Measurements from ENCODE around the gene C2CD5.

Gene C2CD5

DNA sequence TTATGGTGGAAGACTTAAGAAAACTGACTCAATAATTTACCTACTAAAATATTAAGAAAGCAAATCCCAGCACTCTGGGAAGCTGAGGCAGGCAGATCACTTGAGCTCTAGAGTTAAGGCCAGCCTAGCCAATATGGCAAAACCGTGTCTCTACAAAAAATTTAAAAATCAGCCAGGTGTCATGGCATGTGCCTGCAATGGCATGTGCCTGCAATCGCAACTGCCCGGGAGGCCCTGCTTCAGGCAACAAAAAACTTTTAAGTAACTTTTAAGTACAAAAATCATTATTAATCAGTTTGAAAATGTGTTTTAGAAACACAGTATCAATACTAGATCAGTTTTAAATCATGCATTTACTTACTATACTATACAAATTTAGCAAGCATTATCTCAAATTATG lies 17.5 kb downstream of the C2CD5 start:
- H3K27ac ChIP-seq, result no peak overlapping the region
- no peak for TF ChIP-seq ZFX (IDR thresholded peaks at IDR 0.05; ENCODE audit: borderline replicate concordance)
- TF ChIP-seq, protein P1, sequence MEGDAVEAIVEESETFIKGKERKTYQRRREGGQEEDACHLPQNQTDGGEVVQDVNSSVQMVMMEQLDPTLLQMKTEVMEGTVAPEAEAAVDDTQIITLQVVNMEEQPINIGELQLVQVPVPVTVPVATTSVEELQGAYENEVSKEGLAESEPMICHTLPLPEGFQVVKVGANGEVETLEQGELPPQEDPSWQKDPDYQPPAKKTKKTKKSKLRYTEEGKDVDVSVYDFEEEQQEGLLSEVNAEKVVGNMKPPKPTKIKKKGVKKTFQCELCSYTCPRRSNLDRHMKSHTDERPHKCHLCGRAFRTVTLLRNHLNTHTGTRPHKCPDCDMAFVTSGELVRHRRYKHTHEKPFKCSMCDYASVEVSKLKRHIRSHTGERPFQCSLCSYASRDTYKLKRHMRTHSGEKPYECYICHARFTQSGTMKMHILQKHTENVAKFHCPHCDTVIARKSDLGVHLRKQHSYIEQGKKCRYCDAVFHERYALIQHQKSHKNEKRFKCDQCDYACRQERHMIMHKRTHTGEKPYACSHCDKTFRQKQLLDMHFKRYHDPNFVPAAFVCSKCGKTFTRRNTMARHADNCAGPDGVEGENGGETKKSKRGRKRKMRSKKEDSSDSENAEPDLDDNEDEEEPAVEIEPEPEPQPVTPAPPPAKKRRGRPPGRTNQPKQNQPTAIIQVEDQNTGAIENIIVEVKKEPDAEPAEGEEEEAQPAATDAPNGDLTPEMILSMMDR (IDR thresholded peaks at IDR 0.05), result no peak

DNA sequence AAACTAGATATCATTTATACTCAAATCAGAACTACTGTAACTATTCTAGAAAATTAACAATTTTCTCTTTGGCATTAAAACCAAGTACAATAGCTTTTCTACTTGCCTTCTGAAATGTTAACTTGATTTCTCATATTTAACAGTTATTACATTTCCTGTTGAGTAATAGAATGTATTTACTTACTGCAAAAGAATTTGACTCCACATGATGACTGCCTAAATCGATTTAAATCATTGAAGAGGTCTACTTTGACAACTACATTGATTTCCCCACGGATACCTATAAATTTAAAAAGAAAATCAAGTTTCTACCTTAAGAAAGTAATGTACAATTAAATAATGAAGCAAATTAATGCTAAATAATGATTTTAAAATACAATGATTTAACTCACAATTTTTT lies 18.9 kb downstream of the C2CD5 start:
- TF ChIP-seq, protein P1 (IDR thresholded peaks at IDR 0.05), result no peak
- no peak for TF ChIP-seq ZFX (IDR thresholded peaks at IDR 0.05; ENCODE audit: borderline replicate concordance)
- no peak overlapping the region for H3K27ac ChIP-seq

DNA sequence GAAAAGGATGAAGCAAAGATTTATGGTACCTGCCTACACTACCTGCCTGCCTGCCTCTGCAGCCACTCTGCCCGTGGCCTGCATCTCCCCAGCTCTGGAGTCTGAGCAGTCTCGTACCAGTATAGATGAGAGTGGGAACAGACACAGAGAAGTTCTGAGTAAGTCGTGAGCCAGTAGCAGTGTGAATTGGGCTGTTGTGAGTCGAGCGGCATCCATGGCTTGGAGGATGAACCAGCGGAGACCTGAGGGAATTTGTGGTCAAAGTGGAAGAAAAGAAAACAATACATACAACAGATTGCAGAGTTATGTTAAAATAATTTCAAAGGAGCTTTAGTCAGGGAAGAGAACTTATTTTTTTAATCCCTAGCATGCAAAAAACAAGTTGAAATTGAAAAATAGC lies 25.3 kb downstream of the C2CD5 start:
- H3K27ac ChIP-seq, result no peak overlapping the region
- TF ChIP-seq, protein P1 (IDR thresholded peaks at IDR 0.05), result no peak
- no peak for TF ChIP-seq ZFX (IDR thresholded peaks at IDR 0.05; ENCODE audit: borderline replicate concordance)

DNA sequence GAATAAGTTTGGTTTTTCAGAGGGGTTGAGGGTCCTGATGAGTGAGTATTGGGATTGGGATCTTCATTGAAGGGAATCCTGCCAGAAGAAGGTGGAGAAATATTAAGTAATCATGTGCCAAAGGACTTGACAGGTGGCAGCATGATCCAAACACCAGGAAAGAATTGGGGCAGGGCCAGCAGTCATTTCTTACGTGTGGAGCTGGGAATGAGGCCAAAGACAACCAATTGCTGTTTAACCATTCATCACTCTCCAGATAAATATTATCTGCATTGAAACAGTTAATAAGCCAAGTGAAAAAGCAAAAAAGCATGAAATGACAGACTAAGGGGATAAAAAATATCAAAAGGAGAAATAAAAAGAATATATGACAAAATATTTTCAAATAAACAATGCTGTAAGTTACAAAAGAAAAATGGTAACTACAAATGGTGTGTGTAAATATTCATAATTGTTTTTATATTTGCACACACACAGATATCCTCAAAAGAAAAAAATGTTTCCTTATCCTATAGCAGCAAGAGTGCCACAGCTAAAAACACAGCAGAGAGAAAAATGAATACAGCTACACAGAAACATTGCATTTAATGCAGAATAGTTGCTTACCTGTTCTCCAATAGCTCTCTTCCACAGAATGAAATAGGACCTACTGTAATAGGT lies 26.2 kb downstream of the C2CD5 start:
- TF ChIP-seq, protein P1 (IDR thresholded peaks at IDR 0.05), result no peak
- TF ChIP-seq ZFX (IDR thresholded peaks at IDR 0.05; ENCODE audit: borderline replicate concordance), result no peak
- no peak overlapping the region for H3K27ac ChIP-seq

- TF ChIP-seq ZFX (IDR thresholded peaks at IDR 0.05; ENCODE audit: borderline replicate concordance), result no peak
- TF ChIP-seq, protein P1 (IDR thresholded peaks at IDR 0.05), result no peak
- no peak overlapping the region for H3K27ac ChIP-seq
Observed at GRCh38 chr12:22514875-22515274, 29.5 kb downstream of the C2CD5 start.

DNA sequence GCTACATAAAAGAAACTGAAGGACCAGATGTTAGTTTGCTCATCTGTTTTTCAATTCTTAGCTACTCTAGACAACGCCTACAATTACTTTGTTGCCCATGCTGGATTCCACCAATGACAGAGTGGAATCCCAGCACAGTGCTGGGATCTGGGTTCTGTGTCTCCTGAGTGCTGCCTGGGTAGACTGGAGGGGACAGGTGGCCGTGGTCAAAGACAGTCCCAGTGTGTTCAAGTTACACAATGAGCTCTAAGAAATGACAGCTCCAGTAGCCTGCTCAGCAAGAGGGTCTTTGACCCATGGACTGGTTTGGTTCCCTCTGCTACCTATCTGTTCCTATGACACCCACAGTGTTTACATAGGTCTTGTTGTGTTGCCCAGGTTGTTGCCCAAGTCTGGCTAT lies 38.5 kb downstream of the C2CD5 start:
- TF ChIP-seq, protein P1 (IDR thresholded peaks at IDR 0.05), result no peak
- no peak for TF ChIP-seq ZFX (IDR thresholded peaks at IDR 0.05; ENCODE audit: borderline replicate concordance)
- no peak overlapping the region for H3K27ac ChIP-seq

DNA sequence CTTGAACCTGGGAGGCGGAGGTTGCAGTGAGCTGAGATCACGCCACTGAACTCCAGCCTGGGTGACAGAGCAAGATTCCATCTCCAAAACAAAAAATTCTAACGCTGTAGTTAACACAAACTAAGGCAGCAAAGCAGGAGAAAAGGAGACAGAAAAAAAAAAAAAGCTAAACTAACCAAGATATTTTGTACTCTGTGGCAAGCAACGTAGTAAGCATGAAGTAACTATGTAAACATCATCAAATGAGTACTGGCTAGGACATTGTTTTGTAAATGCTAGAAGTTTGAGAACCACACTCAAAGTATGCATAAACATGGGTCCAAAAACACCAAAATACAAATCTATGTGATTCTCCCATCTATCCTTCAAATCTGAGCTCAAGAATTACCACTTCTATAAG lies 44.2 kb downstream of the C2CD5 start:
- no peak overlapping the region for H3K27ac ChIP-seq
- TF ChIP-seq, protein P1 (IDR thresholded peaks at IDR 0.05), result no peak
- no peak for TF ChIP-seq ZFX (IDR thresholded peaks at IDR 0.05; ENCODE audit: borderline replicate concordance)
